B cell (primary cell): ENCODE results near the gene UFL1. TPM values are rescaled to one million over a fixed set of nuclear protein-coding genes. Genes with fewer than 3 reads are reported as not detected.

ENCODE experiments used
- ATAC-seq: fragments of 200-7000 bp; cut with Tn5 transposase; one replicate; pipeline ENCODE4 v1.10.0; 2021; ENCODE audit warnings: low read depth, mild to moderate bottlenecking, moderate number of reproducible peaks, moderate library complexity
- CTCF ChIA-PET: fragments of 350-600 bp; sonication (Branson Sonifier 250); formaldehyde crosslinking; loops from one replicate; lab custom pipeline; 2021; ENCODE audit warnings: antibody characterized with exemption, inconsistent platforms; lab: Charles Lee
- POLR2A ChIA-PET: fragments of 350-600 bp; sonication (Branson Sonifier 250); formaldehyde crosslinking; loops from one replicate; lab custom pipeline; 2021; ENCODE audit warnings: antibody characterized with exemption; lab: Charles Lee
- DNase-seq: peaks from one replicate; pipeline ENCODE4 v3.0.0; 2013
- H2AFZ ChIP-seq: 2 replicates; pipeline ENCODE4 v1.6.1; 2012; ENCODE audit warnings: mild to moderate bottlenecking, low read depth, low read length; ENCODE audit not compliant: insufficient read depth, poor library complexity, severe bottlenecking
- H3K27ac ChIP-seq, 2 donors: 1 replicate in 1 of 2; 2 replicates in 1 of 2; pipeline ENCODE4 v1.5.1; 2012 to 2013; ENCODE audit warnings: low read length in 2 of 2, mild to moderate bottlenecking in 2 of 2, moderate library complexity in 1 of 2
- H3K27me3 ChIP-seq, 4 experiments: fragments of 200-600 bp in 1 of 4; sonication (generic) in 1 of 4; replicated peaks in 1 of 4; 1 replicate in 2 of 4; 2 replicates in 2 of 4; pipeline versions ENCODE4 v1.6.1 to v1.7.0; 2013 to 2016; ENCODE audit warnings: low read length in 3 of 4, mild to moderate bottlenecking in 2 of 4, mixed read lengths in 1 of 4, moderate library complexity in 1 of 4; ENCODE audit not compliant: insufficient read depth in 4 of 4, control insufficient read depth in 3 of 4; ENCODE audit errors: control extremely low read depth in 1 of 4
- H3K36me3 ChIP-seq, 2 experiments: replicated peaks in 1 of 2; 1 replicate in 1 of 2; 2 replicates in 1 of 2; pipeline versions ENCODE4 v1.6.1 to v1.7.1; 2013; ENCODE audit warnings: low read length in 1 of 2; ENCODE audit not compliant: insufficient read depth in 2 of 2, control insufficient read depth in 1 of 2; ENCODE audit errors: control extremely low read depth in 1 of 2, extremely low read depth in 1 of 2
- H3K4me1 ChIP-seq, 2 donors: fragments of 200-600 bp in 1 of 2; sonication (generic) in 1 of 2; 1 replicate in 1 of 2; 2 replicates in 1 of 2; pipeline versions ENCODE4 v1.5.1 to v1.6.1; 2013 to 2017; ENCODE audit warnings: low read length in 2 of 2; ENCODE audit not compliant: control insufficient read depth in 2 of 2, insufficient read depth in 2 of 2
- H3K4me2 ChIP-seq: replicated peaks from 2 replicates; pipeline ENCODE3; 2012; ENCODE audit warnings: mild to moderate bottlenecking, low read depth, low read length; ENCODE audit not compliant: poor library complexity, severe bottlenecking
- H3K4me3 ChIP-seq, 5 experiments: fragments of 200-600 bp in 1 of 5; sonication (generic) in 1 of 5; 1 replicate in 3 of 5; 2 replicates in 2 of 5; pipeline versions ENCODE4 v1.5.1 to v1.7.0; 2011 to 2016; ENCODE audit warnings: low read length in 4 of 5, mild to moderate bottlenecking in 4 of 5, low read depth in 2 of 5, control low read depth in 1 of 5, moderate library complexity in 1 of 5; ENCODE audit not compliant: insufficient read depth in 1 of 5; ENCODE audit errors: control extremely low read depth in 1 of 5, extremely low read depth in 1 of 5
- H3K79me2 ChIP-seq: fragments of 200-600 bp; sonication (generic); one replicate; pipeline ENCODE4 v1.6.0; 2016; ENCODE audit warnings: low read length; ENCODE audit not compliant: control insufficient read depth, insufficient read depth
- H3K9ac ChIP-seq: fragments of 200-600 bp; sonication (generic); 2 replicates; pipeline ENCODE4 v1.6.1; 2017; ENCODE audit warnings: mild to moderate bottlenecking, low read length, moderate library complexity
- H3K9me3 ChIP-seq, 3 donors: one replicate each; pipeline versions ENCODE4 v1.6.1 to v1.7.1; 2013; ENCODE audit warnings: low read length in 2 of 3; ENCODE audit not compliant: control insufficient read depth in 2 of 3, insufficient read depth in 1 of 3; ENCODE audit errors: control extremely low read depth in 1 of 3
- H4K20me1 ChIP-seq: 2 replicates; pipeline ENCODE4 v1.6.0; 2012; ENCODE audit warnings: mild to moderate bottlenecking, low read length; ENCODE audit not compliant: insufficient read depth, control insufficient read depth, poor library complexity, severe bottlenecking
- H3K27ac Mint-ChIP-seq: one replicate; pipeline ENCODE4 v1.8.0; 2021; ENCODE audit warnings: mixed read lengths
- H3K27me3 Mint-ChIP-seq: one replicate; pipeline ENCODE4 v1.8.0; 2021; ENCODE audit warnings: mixed read lengths
- H3K4me1 Mint-ChIP-seq: one replicate; pipeline ENCODE4 v1.8.0; 2021; ENCODE audit warnings: mixed read lengths
- H3K4me3 Mint-ChIP-seq: one replicate; pipeline ENCODE4 v1.8.0; 2021; ENCODE audit warnings: mixed read lengths
- H3K9me3 Mint-ChIP-seq: one replicate; pipeline ENCODE4 v1.8.0; 2022; ENCODE audit warnings: mixed read lengths; ENCODE audit not compliant: insufficient read depth
- EZH2 ChIP-seq: IDR thresholded peaks from 2 replicates; pipeline ENCODE4 v1.6.1; 2012; ENCODE audit warnings: borderline replicate concordance, low read depth, mild to moderate bottlenecking, moderate library complexity, low read length; ENCODE audit not compliant: insufficient read depth, poor library complexity, severe bottlenecking
- WGBS: methylation state at CpG from one replicate; pipeline ENCODE4 v1.1.5; 2013; ENCODE audit warnings: missing lambda C conversion rate; ENCODE audit not compliant: insufficient coverage; 5-methylcytosine and 5-hydroxymethylcytosine counted together
- intact Hi-C: fragments of 100-400 bp; cut with micrococcal nuclease; formaldehyde crosslinking; loops from one replicate; pipeline ENCODE4 v1.10.0; 2022
- polyA plus RNA-seq: library from polyadenylated mRNA; depleted of rRNA; stranded (reverse); fragments of >200 nt; gene quantifications from 2 replicates; pipeline ENCODE4 v1.2.3, GENCODE V29; 2012
- total RNA-seq, 2 donors: library from RNA; stranded (reverse); fragments of 120-200 nt in 1 of 2; gene quantifications; 1 replicate in 1 of 2; 2 replicates in 1 of 2; pipeline versions ENCODE4 v1.2.3 to v1.2.4, GENCODE V29; 2013 to 2022
- TF ChIP-seq, protein P1 (sequence below): fragments of 200-600 bp; IDR thresholded peaks from one replicate; pipeline ENCODE4 v1.8.0; 2022; ENCODE audit warnings: antibody characterized with exemption, mild to moderate bottlenecking

The UFL1 gene
- total and polyA plus RNA-seq, 2 donors (not counting 1 experiment from before 2014, with no cell fraction given): 6.2 to 25.0 TPM

DNA sequence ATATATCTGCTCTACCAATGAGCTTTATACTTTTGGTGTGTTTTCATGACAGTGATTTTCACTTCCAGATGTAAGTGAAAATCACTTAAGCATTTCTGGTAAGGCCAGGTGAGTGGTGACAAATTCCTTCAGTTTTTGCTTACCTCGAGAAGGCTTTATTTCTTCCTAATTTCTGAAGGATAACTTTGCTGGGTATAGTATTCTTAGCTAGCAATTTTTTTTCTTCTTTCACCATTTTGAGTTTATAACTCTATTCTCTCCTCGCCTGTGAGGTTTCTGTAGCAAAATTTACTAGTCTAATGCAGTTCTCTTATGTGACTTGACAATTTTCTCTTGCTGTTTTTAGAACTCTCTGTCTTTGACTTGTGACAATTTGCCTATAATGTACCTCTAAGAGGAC, 48.4 kb downstream of the UFL1 start:
- Mint-ChIP-seq H3K9me3 (peaks cover 9% of the 10 kb centered on the region), H3K4me1 (no peaks in the 10 kb centered on the region), H3K4me3 (no peak overlapping the region), H3K27ac (no peak overlapping the region), H3K27me3 (peaks cover 27% of the 10 kb centered on the region)
- POLR2A ChIA-PET: no interaction called here
- ATAC-seq: no peak
- Histone ChIP-seq H3K79me2 (no peaks in the 10 kb centered on the region), H3K9ac (no peak overlapping the region), H3K36me3 (no peaks in the 10 kb centered on the region), H3K27ac (no peak overlapping the region), H4K20me1 (no peaks in the 10 kb centered on the region), H3K4me1 (no peaks in the 10 kb centered on the region), H2AFZ (no peak overlapping the region), H3K4me2 (no peak overlapping the region), H3K4me3 (no peak overlapping the region), H3K27me3 (peaks cover 0 to 9% (median 0%) of the 10 kb centered on the region in 4 experiments), H3K9me3 (peaks cover 6 to 19% (median 7%) of the 10 kb centered on the region in 3 donors)
- intact Hi-C loops: no loop called here
- DNase-seq: no peak
- CTCF ChIA-PET: no interaction called here
- WGBS: no CpG with 5 or more reads among the region's 2 CpGs
- TF ChIP-seq EZH2: no peak
- TF ChIP-seq, protein P1, sequence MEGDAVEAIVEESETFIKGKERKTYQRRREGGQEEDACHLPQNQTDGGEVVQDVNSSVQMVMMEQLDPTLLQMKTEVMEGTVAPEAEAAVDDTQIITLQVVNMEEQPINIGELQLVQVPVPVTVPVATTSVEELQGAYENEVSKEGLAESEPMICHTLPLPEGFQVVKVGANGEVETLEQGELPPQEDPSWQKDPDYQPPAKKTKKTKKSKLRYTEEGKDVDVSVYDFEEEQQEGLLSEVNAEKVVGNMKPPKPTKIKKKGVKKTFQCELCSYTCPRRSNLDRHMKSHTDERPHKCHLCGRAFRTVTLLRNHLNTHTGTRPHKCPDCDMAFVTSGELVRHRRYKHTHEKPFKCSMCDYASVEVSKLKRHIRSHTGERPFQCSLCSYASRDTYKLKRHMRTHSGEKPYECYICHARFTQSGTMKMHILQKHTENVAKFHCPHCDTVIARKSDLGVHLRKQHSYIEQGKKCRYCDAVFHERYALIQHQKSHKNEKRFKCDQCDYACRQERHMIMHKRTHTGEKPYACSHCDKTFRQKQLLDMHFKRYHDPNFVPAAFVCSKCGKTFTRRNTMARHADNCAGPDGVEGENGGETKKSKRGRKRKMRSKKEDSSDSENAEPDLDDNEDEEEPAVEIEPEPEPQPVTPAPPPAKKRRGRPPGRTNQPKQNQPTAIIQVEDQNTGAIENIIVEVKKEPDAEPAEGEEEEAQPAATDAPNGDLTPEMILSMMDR: no peak

GRCh38 chr6:96571551-96571950, 49.9 kb downstream of the UFL1 start:
- H3K9me3 Mint-ChIP-seq: peaks cover 9% of the 10 kb centered on the region
- DNase-seq (no peak), ATAC-seq (no peak)
- H3K27me3 Mint-ChIP-seq: peaks cover 23% of the 10 kb centered on the region
- no peak overlapping the region for H2AFZ ChIP-seq
- no peak overlapping the region for H3K4me3 ChIP-seq
- TF ChIP-seq, protein P1: no peak
- TF ChIP-seq EZH2: no peak
- peaks cover 0 to 9% (median 0%) of the 10 kb centered on the region in 4 experiments for H3K27me3 ChIP-seq
- no peaks in the 10 kb centered on the region for H4K20me1 ChIP-seq
- H3K9ac ChIP-seq: no peak overlapping the region
- no peaks in the 10 kb centered on the region for H3K4me1 Mint-ChIP-seq
- no peaks in the 10 kb centered on the region for H3K79me2 ChIP-seq
- H3K27ac Mint-ChIP-seq: no peak overlapping the region
- H3K36me3 ChIP-seq: no peaks in the 10 kb centered on the region
- H3K4me2 ChIP-seq: no peak overlapping the region
- intact Hi-C loops: no loop called here
- H3K9me3 ChIP-seq: peaks cover 6 to 19% (median 7%) of the 10 kb centered on the region in 3 donors
- no peak overlapping the region for H3K27ac ChIP-seq
- H3K4me1 ChIP-seq: no peaks in the 10 kb centered on the region
- POLR2A ChIA-PET: no interaction called here
- H3K4me3 Mint-ChIP-seq: no peak overlapping the region
- CTCF ChIA-PET: no interaction called here
